HG02870 (cell line): Measurements from ENCODE around the gene PHACTR1.

Experiments used
- ATAC-seq: cut with Tn5 transposase; IDR thresholded peaks from one replicate; pipeline ENCODE4 v1.9.1; 2021; ENCODE audit warnings: mild to moderate bottlenecking, moderate library complexity; ENCODE audit not compliant: unreplicated experiment

The PHACTR1 gene

GRCh38 chr6:13328076-13328874 lies 611.7 kb downstream of the PHACTR1 start, which contains the start of gene TBC1D7:
Gene TBC1D7, minus strand, starts transcription at chr6:13328537. Its CDS starts 1,639 bp downstream, at chr6:13326898.
- peak; percentile 83 for ATAC-seq

- ATAC-seq = no peak
Observed at GRCh38 chr6:13328875-13329183, 612.3 kb downstream of the PHACTR1 start.

DNA sequence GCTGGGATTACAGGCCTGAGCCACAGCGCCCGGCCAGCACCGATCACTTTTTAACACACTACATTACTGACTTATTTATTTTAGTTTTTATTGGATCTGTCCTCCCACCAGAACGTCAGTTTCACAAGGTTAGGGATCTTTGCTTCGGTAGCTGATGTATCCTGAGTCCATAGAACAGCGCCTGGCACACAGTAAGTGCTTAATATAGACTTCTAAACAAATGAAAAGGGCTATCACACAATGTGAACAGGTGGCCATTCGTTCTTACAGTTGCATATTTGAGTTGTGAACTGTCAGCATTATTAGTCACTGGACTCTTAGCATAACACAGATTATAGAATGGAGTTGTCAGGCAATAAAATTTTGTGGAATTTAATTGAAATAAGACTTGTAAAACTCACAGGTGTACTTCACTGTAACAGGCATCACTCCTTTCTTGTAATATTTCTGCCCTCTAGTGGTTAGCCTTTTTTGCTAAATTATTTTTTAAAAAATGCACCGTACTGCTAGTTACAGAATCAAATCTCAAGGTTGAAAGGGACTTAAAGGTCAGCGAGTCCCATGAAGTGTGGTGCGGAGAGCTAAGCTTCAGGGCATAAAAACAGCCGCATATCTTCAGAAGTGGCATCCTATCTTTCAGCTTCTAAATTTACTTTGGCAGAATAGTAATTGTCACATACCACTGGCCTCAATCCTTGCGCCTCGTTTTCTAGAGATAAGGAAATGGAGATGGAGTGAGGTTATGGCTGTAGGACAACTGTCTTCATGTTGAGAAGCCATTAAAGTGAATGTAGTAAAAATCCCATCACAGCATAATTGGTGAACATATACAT lies 615.2 kb downstream of the PHACTR1 start:
- no peak for ATAC-seq

GRCh38 chr6:13332349-13332706 lies 615.8 kb downstream of the PHACTR1 start:
- no peak for ATAC-seq

DNA sequence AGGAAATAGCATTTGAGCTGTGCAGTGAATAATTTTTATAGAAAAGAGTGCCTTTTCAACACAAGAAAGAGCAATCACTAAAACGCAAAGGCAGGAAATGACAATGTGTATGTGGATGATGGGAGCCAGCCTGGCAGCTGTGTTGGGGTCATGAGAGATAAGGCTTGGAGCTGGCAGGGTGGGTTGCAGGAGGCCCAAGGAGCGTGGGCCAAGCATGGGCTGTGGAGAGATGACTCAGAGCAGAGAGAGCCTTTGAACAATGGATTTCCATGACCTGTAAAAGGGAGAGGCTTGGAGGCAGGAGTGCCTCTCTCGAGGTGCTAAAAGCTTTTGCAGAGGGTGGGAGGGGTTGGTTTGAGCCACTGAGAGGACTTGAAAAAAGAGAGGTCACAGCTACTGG lies 618.4 kb downstream of the PHACTR1 start:
- ATAC-seq = no peak

DNA sequence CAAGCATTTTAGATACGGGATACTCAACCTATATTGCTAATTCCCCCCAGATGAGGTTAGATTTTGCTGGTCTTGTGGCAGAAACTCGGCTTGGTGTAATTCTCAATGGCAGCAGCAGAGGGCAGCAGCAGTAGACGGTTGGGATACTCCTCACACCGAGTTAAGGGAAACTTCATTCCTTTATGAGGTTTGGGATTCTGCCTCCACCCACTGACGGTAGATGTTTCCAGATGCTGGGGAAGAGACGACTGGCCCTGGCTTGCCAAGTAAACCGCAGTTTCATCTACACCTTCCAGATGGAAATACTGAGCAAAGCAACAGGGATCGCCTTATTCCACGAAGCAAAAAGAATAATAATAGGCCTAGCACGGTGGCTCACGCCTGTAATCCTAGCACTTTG lies 620.0 kb downstream of the PHACTR1 start:
- no peak for ATAC-seq

GRCh38 chr6:13338038-13338437 lies 621.5 kb downstream of the PHACTR1 start:
- ATAC-seq = no peak
